Measurements from ENCODE around the gene SNCG.

SNCG gene

GRCh38 chr10:86957471-86958115 is 806 bp upstream of the SNCG start, which contains the start of gene MMRN2:
Gene MMRN2, minus strand, starts transcription at chr10:86957615. Its CDS starts 74 bp downstream, at chr10:86957541.
- H3K9me3 ChIP-seq (ENCODE audit: control insufficient read depth, low read length): no peaks in the 10 kb centered on the region
- peaks cover 20% of the 10 kb centered on the region for H3K27me3 ChIP-seq (ENCODE audit: control insufficient read depth, insufficient read depth, low read length)
- no peaks in the 10 kb centered on the region for H3K36me3 ChIP-seq (ENCODE audit: control insufficient read depth, insufficient read depth, low read length)
- H3K9ac ChIP-seq (ENCODE audit: low read length): peak within 1 kb of the TSS; percentile 34
- H3K4me1 ChIP-seq (ENCODE audit: control insufficient read depth, insufficient read depth, low read length): peaks cover 28% of the 10 kb centered on the region
- H3K4me3 ChIP-seq (ENCODE audit: low read length): no peak within 1 kb of the TSS

- Histone ChIP-seq H3K9me3 (ENCODE audit: control insufficient read depth, low read length) (no peaks in the 10 kb centered on the region), H3K27me3 (ENCODE audit: control insufficient read depth, insufficient read depth, low read length) (peaks cover 20% of the 10 kb centered on the region), H3K36me3 (ENCODE audit: control insufficient read depth, insufficient read depth, low read length) (no peaks in the 10 kb centered on the region), H3K4me1 (ENCODE audit: control insufficient read depth, insufficient read depth, low read length) (peaks cover 18% of the 10 kb centered on the region), H3K4me3 (ENCODE audit: low read length) (no peak overlapping the region), H3K9ac (ENCODE audit: low read length) (no peak overlapping the region)
These were observed 720 bp downstream of the SNCG start for GRCh38 chr10:86958901-86959736.

GRCh38 chr10:86959737-86960002 is 1.3 kb downstream of the SNCG start:
- Histone ChIP-seq H3K9me3 (ENCODE audit: control insufficient read depth, low read length) (no peaks in the 10 kb centered on the region), H3K4me1 (ENCODE audit: control insufficient read depth, insufficient read depth, low read length) (peaks cover 13% of the 10 kb centered on the region), H3K9ac (ENCODE audit: low read length) (no peak overlapping the region), H3K4me3 (ENCODE audit: low read length) (no peak overlapping the region), H3K27me3 (ENCODE audit: control insufficient read depth, insufficient read depth, low read length) (peaks cover 20% of the 10 kb centered on the region), H3K36me3 (ENCODE audit: control insufficient read depth, insufficient read depth, low read length) (no peaks in the 10 kb centered on the region)

- Histone ChIP-seq H3K9me3 (ENCODE audit: control insufficient read depth, low read length) (no peaks in the 10 kb centered on the region), H3K27me3 (ENCODE audit: control insufficient read depth, insufficient read depth, low read length) (peaks cover 20% of the 10 kb centered on the region), H3K4me1 (ENCODE audit: control insufficient read depth, insufficient read depth, low read length) (peaks cover 12% of the 10 kb centered on the region), H3K4me3 (ENCODE audit: low read length) (no peak overlapping the region), H3K9ac (ENCODE audit: low read length) (no peak overlapping the region), H3K36me3 (ENCODE audit: control insufficient read depth, insufficient read depth, low read length) (no peaks in the 10 kb centered on the region)
These were observed 1.8 kb downstream of the SNCG start for GRCh38 chr10:86960003-86960862.

GRCh38 chr10:86960863-86961434 is 2.5 kb downstream of the SNCG start:
- no peaks in the 10 kb centered on the region for H3K36me3 ChIP-seq (ENCODE audit: control insufficient read depth, insufficient read depth, low read length)
- H3K27me3 ChIP-seq (ENCODE audit: control insufficient read depth, insufficient read depth, low read length): peaks cover 20% of the 10 kb centered on the region
- peaks cover 12% of the 10 kb centered on the region for H3K4me1 ChIP-seq (ENCODE audit: control insufficient read depth, insufficient read depth, low read length)
- no peaks in the 10 kb centered on the region for H3K9me3 ChIP-seq (ENCODE audit: control insufficient read depth, low read length)
- no peak overlapping the region for H3K9ac ChIP-seq (ENCODE audit: low read length)
- H3K4me3 ChIP-seq (ENCODE audit: low read length): no peak overlapping the region

GRCh38 chr10:86961481-86962091 is 3.2 kb downstream of the SNCG start:
- no peaks in the 10 kb centered on the region for H3K9me3 ChIP-seq (ENCODE audit: control insufficient read depth, low read length)
- no peak overlapping the region for H3K9ac ChIP-seq (ENCODE audit: low read length)
- peaks cover 13% of the 10 kb centered on the region for H3K4me1 ChIP-seq (ENCODE audit: control insufficient read depth, insufficient read depth, low read length)
- H3K36me3 ChIP-seq (ENCODE audit: control insufficient read depth, insufficient read depth, low read length): no peaks in the 10 kb centered on the region
- H3K4me3 ChIP-seq (ENCODE audit: low read length): no peak overlapping the region
- peaks cover 20% of the 10 kb centered on the region for H3K27me3 ChIP-seq (ENCODE audit: control insufficient read depth, insufficient read depth, low read length)

GRCh38 chr10:86962136-86962980 is 4.0 kb downstream of the SNCG start:
- H3K4me3 ChIP-seq (ENCODE audit: low read length): no peak overlapping the region
- peaks cover 21% of the 10 kb centered on the region for H3K4me1 ChIP-seq (ENCODE audit: control insufficient read depth, insufficient read depth, low read length)
- no peaks in the 10 kb centered on the region for H3K36me3 ChIP-seq (ENCODE audit: control insufficient read depth, insufficient read depth, low read length)
- peaks cover 14% of the 10 kb centered on the region for H3K27me3 ChIP-seq (ENCODE audit: control insufficient read depth, insufficient read depth, low read length)
- no peaks in the 10 kb centered on the region for H3K9me3 ChIP-seq (ENCODE audit: control insufficient read depth, low read length)
- no peak overlapping the region for H3K9ac ChIP-seq (ENCODE audit: low read length)

- Histone ChIP-seq H3K9me3 (ENCODE audit: control insufficient read depth, low read length) (no peaks in the 10 kb centered on the region), H3K4me1 (ENCODE audit: control insufficient read depth, insufficient read depth, low read length) (peaks cover 26% of the 10 kb centered on the region), H3K27me3 (ENCODE audit: control insufficient read depth, insufficient read depth, low read length) (peaks cover 14% of the 10 kb centered on the region), H3K36me3 (ENCODE audit: control insufficient read depth, insufficient read depth, low read length) (no peaks in the 10 kb centered on the region), H3K4me3 (ENCODE audit: low read length) (no peak overlapping the region), H3K9ac (ENCODE audit: low read length) (no peak overlapping the region)
These were observed 4.5 kb downstream of the SNCG start for GRCh38 chr10:86962981-86963310.

- Histone ChIP-seq H3K9me3 (ENCODE audit: control insufficient read depth, low read length) (no peaks in the 10 kb centered on the region), H3K36me3 (ENCODE audit: control insufficient read depth, insufficient read depth, low read length) (no peaks in the 10 kb centered on the region), H3K4me3 (ENCODE audit: low read length) (no peak overlapping the region), H3K9ac (ENCODE audit: low read length) (no peak overlapping the region), H3K4me1 (ENCODE audit: control insufficient read depth, insufficient read depth, low read length) (peaks cover 31% of the 10 kb centered on the region), H3K27me3 (ENCODE audit: control insufficient read depth, insufficient read depth, low read length) (peaks cover 15% of the 10 kb centered on the region)
These were observed 5.0 kb downstream of the SNCG start for GRCh38 chr10:86963341-86963919.

- peaks cover 15% of the 10 kb centered on the region for H3K27me3 ChIP-seq (ENCODE audit: control insufficient read depth, insufficient read depth, low read length)
- H3K4me3 ChIP-seq (ENCODE audit: low read length): no peak overlapping the region
- H3K9me3 ChIP-seq (ENCODE audit: control insufficient read depth, low read length): no peaks in the 10 kb centered on the region
- no peaks in the 10 kb centered on the region for H3K36me3 ChIP-seq (ENCODE audit: control insufficient read depth, insufficient read depth, low read length)
- no peak overlapping the region for H3K9ac ChIP-seq (ENCODE audit: low read length)
- H3K4me1 ChIP-seq (ENCODE audit: control insufficient read depth, insufficient read depth, low read length): peaks cover 31% of the 10 kb centered on the region
These were observed 5.9 kb downstream of the SNCG start for GRCh38 chr10:86964061-86964846.
